ENCODE measurements around the gene TFCP2L1. TPM values are rescaled to one million over a fixed set of nuclear protein-coding genes. Genes with fewer than 3 reads are reported as not detected.

Gene TFCP2L1
- total RNA-seq, 2 donors from 2014 or later = 11.5 to 25.7 TPM

DNA sequence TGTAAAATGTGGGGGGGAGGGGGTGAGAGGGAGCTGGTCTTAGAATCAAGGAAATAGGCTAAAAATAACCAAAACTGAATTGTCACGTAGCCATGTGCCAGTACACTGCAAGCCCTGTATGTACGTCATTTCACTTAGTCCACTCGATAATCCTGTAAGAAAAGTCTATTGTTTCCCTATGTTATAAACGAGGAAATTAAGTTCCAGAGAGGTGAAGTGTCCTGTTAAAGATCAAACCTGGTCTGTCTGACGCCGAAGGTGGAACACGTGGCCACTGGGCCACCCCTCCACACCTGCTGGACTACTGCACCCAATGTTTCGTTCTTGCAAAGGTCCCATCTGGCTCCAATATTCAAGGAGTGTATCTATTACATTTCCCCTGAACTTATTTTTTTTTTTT, 29.6 kb downstream of the TFCP2L1 start:
- WGBS = 91% methylated on average over 8 of the region's 8 CpGs

GRCh38 chr2:121254748-121255147, 30.3 kb downstream of the TFCP2L1 start:
- no peak for DNase-seq (ENCODE audit: low spot score)
- TF ChIP-seq POLR2A (IDR thresholded peaks at IDR 0.05) (no peak), POLR2AphosphoS5 (IDR thresholded peaks at IDR 0.05) (no peak)
- TF ChIP-seq, protein P1, sequence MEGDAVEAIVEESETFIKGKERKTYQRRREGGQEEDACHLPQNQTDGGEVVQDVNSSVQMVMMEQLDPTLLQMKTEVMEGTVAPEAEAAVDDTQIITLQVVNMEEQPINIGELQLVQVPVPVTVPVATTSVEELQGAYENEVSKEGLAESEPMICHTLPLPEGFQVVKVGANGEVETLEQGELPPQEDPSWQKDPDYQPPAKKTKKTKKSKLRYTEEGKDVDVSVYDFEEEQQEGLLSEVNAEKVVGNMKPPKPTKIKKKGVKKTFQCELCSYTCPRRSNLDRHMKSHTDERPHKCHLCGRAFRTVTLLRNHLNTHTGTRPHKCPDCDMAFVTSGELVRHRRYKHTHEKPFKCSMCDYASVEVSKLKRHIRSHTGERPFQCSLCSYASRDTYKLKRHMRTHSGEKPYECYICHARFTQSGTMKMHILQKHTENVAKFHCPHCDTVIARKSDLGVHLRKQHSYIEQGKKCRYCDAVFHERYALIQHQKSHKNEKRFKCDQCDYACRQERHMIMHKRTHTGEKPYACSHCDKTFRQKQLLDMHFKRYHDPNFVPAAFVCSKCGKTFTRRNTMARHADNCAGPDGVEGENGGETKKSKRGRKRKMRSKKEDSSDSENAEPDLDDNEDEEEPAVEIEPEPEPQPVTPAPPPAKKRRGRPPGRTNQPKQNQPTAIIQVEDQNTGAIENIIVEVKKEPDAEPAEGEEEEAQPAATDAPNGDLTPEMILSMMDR (IDR thresholded peaks at IDR 0.05) = no peak
- intact Hi-C loops (cut with DNase I) = no loop called here
- WGBS = 84% methylated on average over 4 of the region's 4 CpGs
- Histone ChIP-seq H3K9me3 (no peaks in the 10 kb centered on the region), H3K4me3 (no peak overlapping the region), H3K4me1 (replicated peaks) (peaks cover 2% of the 10 kb centered on the region), H3K27ac (no peak overlapping the region), H3K27me3 (replicated peaks; ENCODE audit: insufficient read depth) (no peaks in the 10 kb centered on the region), H3K36me3 (no peaks in the 10 kb centered on the region)

More for the DNA sequence above, 29.6 kb downstream of the TFCP2L1 start:
- H3K4me3 ChIP-seq = no peak overlapping the region
- no peak for DNase-seq (ENCODE audit: low spot score)
- H3K9me3 ChIP-seq = no peaks in the 10 kb centered on the region
- TF ChIP-seq POLR2A (IDR thresholded peaks at IDR 0.05) = no peak
- no peak for TF ChIP-seq POLR2AphosphoS5 (IDR thresholded peaks at IDR 0.05)
- TF ChIP-seq, protein P1 (IDR thresholded peaks at IDR 0.05) = no peak
- intact Hi-C loops (cut with DNase I) = no loop called here
- H3K27me3 ChIP-seq (replicated peaks; ENCODE audit: insufficient read depth) = no peaks in the 10 kb centered on the region
- peaks cover 2% of the 10 kb centered on the region for H3K4me1 ChIP-seq (replicated peaks)
- no peak overlapping the region for H3K27ac ChIP-seq
- H3K36me3 ChIP-seq = no peaks in the 10 kb centered on the region

DNA sequence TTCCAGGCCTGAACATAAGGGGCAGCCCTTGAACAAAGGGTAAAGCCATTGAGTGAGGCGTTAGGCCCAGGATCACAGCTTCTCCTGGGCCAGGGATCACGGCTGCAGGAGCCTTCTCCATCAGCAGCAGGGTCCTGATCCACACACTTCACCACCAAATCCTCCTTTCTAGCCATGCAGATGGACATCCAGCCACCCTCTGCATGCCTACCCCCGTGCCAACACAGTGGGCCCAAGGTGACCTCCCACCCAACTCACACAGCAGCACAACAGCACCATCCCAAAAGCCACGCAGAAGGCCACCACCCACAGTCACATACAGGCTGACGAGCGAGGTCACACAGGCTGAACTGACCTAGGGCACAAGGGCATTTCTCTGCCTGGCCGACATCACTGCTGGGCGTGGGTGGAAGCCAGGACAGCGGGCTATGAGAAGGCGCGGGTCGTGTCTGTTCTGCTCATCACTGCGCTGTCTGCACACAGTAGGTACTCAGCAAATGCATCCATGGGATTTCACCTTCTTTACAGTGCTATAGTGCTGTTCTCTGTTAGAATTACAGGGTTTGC, 31.2 kb downstream of the TFCP2L1 start:
- Histone ChIP-seq H3K27me3 (replicated peaks; ENCODE audit: insufficient read depth) (no peaks in the 10 kb centered on the region), H3K4me3 (no peak overlapping the region), H3K36me3 (no peaks in the 10 kb centered on the region), H3K4me1 (replicated peaks) (peaks cover 2% of the 10 kb centered on the region), H3K9me3 (no peaks in the 10 kb centered on the region), H3K27ac (no peak overlapping the region)
- DNase-seq (ENCODE audit: low spot score) = no peak
- 95% methylated on average over 13 of the region's 13 CpGs for WGBS
- TF ChIP-seq, protein P1 (IDR thresholded peaks at IDR 0.05) = no peak
- no peak for TF ChIP-seq POLR2AphosphoS5 (IDR thresholded peaks at IDR 0.05)
- TF ChIP-seq POLR2A (IDR thresholded peaks at IDR 0.05) = no peak
- intact Hi-C loops (cut with DNase I) = no loop called here

- Histone ChIP-seq H3K27ac (no peak overlapping the region), H3K27me3 (replicated peaks; ENCODE audit: insufficient read depth) (no peaks in the 10 kb centered on the region), H3K36me3 (no peaks in the 10 kb centered on the region), H3K4me1 (replicated peaks) (peaks cover 2% of the 10 kb centered on the region), H3K9me3 (no peaks in the 10 kb centered on the region), H3K4me3 (no peak overlapping the region)
- DNase-seq (ENCODE audit: low spot score) = no peak
- TF ChIP-seq, protein P1 (IDR thresholded peaks at IDR 0.05) = no peak
- TF ChIP-seq POLR2A (IDR thresholded peaks at IDR 0.05) = no peak
- TF ChIP-seq POLR2AphosphoS5 (IDR thresholded peaks at IDR 0.05) = no peak
- 96% methylated on average over 12 of the region's 12 CpGs for WGBS
- intact Hi-C loops (cut with DNase I) = no loop called here
These were observed 31.9 kb downstream of the TFCP2L1 start for GRCh38 chr2:121253021-121253673.

- Histone ChIP-seq H3K27me3 (replicated peaks; ENCODE audit: insufficient read depth) (no peaks in the 10 kb centered on the region), H3K9me3 (no peaks in the 10 kb centered on the region), H3K4me3 (no peak overlapping the region), H3K27ac (no peak overlapping the region), H3K36me3 (no peaks in the 10 kb centered on the region), H3K4me1 (replicated peaks) (no peaks in the 10 kb centered on the region)
- intact Hi-C loops (cut with DNase I) = no loop called here
- 92% methylated on average over 1 of the region's 1 CpG for WGBS
- TF ChIP-seq, protein P1 (IDR thresholded peaks at IDR 0.05) = no peak
- TF ChIP-seq POLR2A (IDR thresholded peaks at IDR 0.05) (no peak), POLR2AphosphoS5 (IDR thresholded peaks at IDR 0.05) (no peak)
- no peak for DNase-seq (ENCODE audit: low spot score)
These were observed 33.5 kb downstream of the TFCP2L1 start for GRCh38 chr2:121251497-121251896.
